Naive thymus-derived CD8-positive, alpha-beta T cell (primary cell): ENCODE results near the gene WFDC1. TPM values are rescaled to one million over a fixed set of nuclear protein-coding genes. Genes with fewer than 3 reads are reported as not detected.

Experiments used
- ATAC-seq, 2 donors: fragments of 150-1000 bp; cut with Tn5 transposase in 1 of 2; sonication (Bioruptor Pico), chemical (Tn5 transposase) in 1 of 2; 1 replicate in 1 of 2; 2 replicates in 1 of 2; pipeline ENCODE4 v1.10.0; 2021; ENCODE audit warnings: mild to moderate bottlenecking in 2 of 2, moderate library complexity in 2 of 2
- POLR2A ChIA-PET: fragments of 350-600 bp; sonication (Branson Sonifier 250); formaldehyde crosslinking; loops from one replicate; lab custom pipeline; 2021; ENCODE audit warnings: antibody characterized with exemption; lab: Charles Lee
- DNase-seq, 10 donors: peaks; one replicate each; pipeline versions ENCODE4 v3.0.0 to v3.0.0-alpha.2; 2020 to 2022
- H3K27ac Mint-ChIP-seq, 10 donors: one replicate each; pipeline ENCODE4 v1.8.0; 2020 to 2022; ENCODE audit warnings: mild to moderate bottlenecking in 10 of 10, mixed read lengths in 10 of 10, moderate library complexity in 4 of 10, inconsistent platforms in 1 of 10
- H3K27me3 Mint-ChIP-seq, 5 donors: one replicate each; pipeline ENCODE4 v1.8.0; 2021 to 2022; ENCODE audit warnings: mixed read lengths in 5 of 5
- H3K36me3 Mint-ChIP-seq, 3 donors: one replicate each; pipeline ENCODE4 v1.8.0; 2020 to 2022; ENCODE audit warnings: mixed read lengths in 3 of 3, mild to moderate bottlenecking in 2 of 3, inconsistent platforms in 1 of 3
- H3K4me1 Mint-ChIP-seq, 4 donors: one replicate each; pipeline ENCODE4 v1.8.0; 2021 to 2022; ENCODE audit warnings: mixed read lengths in 4 of 4
- H3K4me3 Mint-ChIP-seq, 10 donors: one replicate each; pipeline ENCODE4 v1.8.0; 2020 to 2022; ENCODE audit warnings: mild to moderate bottlenecking in 10 of 10, mixed read lengths in 10 of 10, moderate library complexity in 6 of 10, inconsistent platforms in 1 of 10
- H3K9me3 Mint-ChIP-seq, 9 donors: one replicate each; pipeline ENCODE4 v1.8.0; 2020 to 2022; ENCODE audit warnings: mixed read lengths in 9 of 9, mild to moderate bottlenecking in 3 of 9, inconsistent platforms in 1 of 9, moderate library complexity in 1 of 9
- polyA plus RNA-seq, 3 donors: library from polyadenylated mRNA; unstranded; fragments of 300-500 nt; fragmentation: Illumina TruSeq; gene quantifications; one replicate each; pipeline ENCODE4 v1.2.3, GENCODE V29; 2021
- total RNA-seq, 8 experiments: library from RNA in 2 of 8; stranded (reverse) in 2 of 8; gene quantifications; one replicate each; pipeline ENCODE4 v1.2.3 and lab custom pipeline; 2021 to 2026

The WFDC1 gene
- total RNA-seq (not detected), polyA plus RNA-seq (not detected), total RNA-seq (lab: John Stamatoyannopoulos, UW) (0 to 0.09 (median 0) reads per million in 6 experiments)

GRCh38 chr16:84294531-84295142 lies at the start of gene WFDC1:
Gene WFDC1, plus strand, starts transcription at chr16:84294878. Its CDS starts 94 bp downstream, at chr16:84294972.
- no peak for DNase-seq
- peak within 1 kb of the TSS; percentile 30 to 76 (median 69) for H3K4me3 Mint-ChIP-seq

GRCh38 chr16:84245956-84246678 lies 48.6 kb upstream of the WFDC1 start:
- no peak for ATAC-seq
- POLR2A ChIA-PET = no interaction called here
- H3K36me3 Mint-ChIP-seq = peaks cover 0 to 12% (median 0%) of the 10 kb centered on the region in 3 donors

More at GRCh38 chr16:84294531-84295142, at the start of gene WFDC1:
- peaks cover 0 to 4% (median 0%) of the 10 kb centered on the region in 3 donors for H3K36me3 Mint-ChIP-seq
- peak within 1 kb of the TSS in 1 of 10 donors; percentile 60 for H3K27ac Mint-ChIP-seq
- peak in 1 of 2 donors; percentile 50 for ATAC-seq
- POLR2A ChIA-PET = no interaction called here
- peaks cover 28 to 64% (median 40%) of the 10 kb centered on the region in 5 donors for H3K27me3 Mint-ChIP-seq
- H3K9me3 Mint-ChIP-seq = peaks cover 0 to 2% (median 0%) of the 10 kb centered on the region in 9 donors
- H3K4me1 Mint-ChIP-seq = peaks cover 7 to 28% (median 19%) of the 10 kb centered on the region in 4 donors

GRCh38 chr16:84246679-84247077 lies 48.0 kb upstream of the WFDC1 start:
- no peak overlapping the region for H3K27ac Mint-ChIP-seq
- peaks cover 10 to 33% (median 18%) of the 10 kb centered on the region in 5 donors for H3K27me3 Mint-ChIP-seq
- no peak overlapping the region for H3K4me3 Mint-ChIP-seq
- ATAC-seq (no peak), DNase-seq (no peak)
- H3K36me3 Mint-ChIP-seq = peaks cover 0 to 12% (median 0%) of the 10 kb centered on the region in 3 donors
- peaks cover 0 to 3% (median under 1%) of the 10 kb centered on the region in 4 donors for H3K4me1 Mint-ChIP-seq
- peaks cover 0 to 9% (median 0%) of the 10 kb centered on the region in 9 donors for H3K9me3 Mint-ChIP-seq
- POLR2A ChIA-PET = no interaction called here

More at GRCh38 chr16:84245956-84246678, 48.6 kb upstream of the WFDC1 start:
- DNase-seq = no peak
- Mint-ChIP-seq H3K27ac (no peak overlapping the region), H3K4me1 (peaks cover 0 to 3% (median 0%) of the 10 kb centered on the region in 4 donors), H3K27me3 (peaks cover 11 to 33% (median 16%) of the 10 kb centered on the region in 5 donors), H3K4me3 (no peak overlapping the region), H3K9me3 (peaks cover 0 to 9% (median 0%) of the 10 kb centered on the region in 9 donors)

- H3K4me3 Mint-ChIP-seq = no peak overlapping the region
- no peak for DNase-seq
- H3K27ac Mint-ChIP-seq = no peak overlapping the region
- H3K36me3 Mint-ChIP-seq = peaks cover 0 to 12% (median 0%) of the 10 kb centered on the region in 3 donors
- H3K4me1 Mint-ChIP-seq = peaks cover 0 to 4% (median 1%) of the 10 kb centered on the region in 4 donors
- ATAC-seq = no peak
- POLR2A ChIA-PET = no interaction called here
- peaks cover 9 to 37% (median 23%) of the 10 kb centered on the region in 5 donors for H3K27me3 Mint-ChIP-seq
- peaks cover 0 to 9% (median 0%) of the 10 kb centered on the region in 9 donors for H3K9me3 Mint-ChIP-seq
These were observed 47.3 kb upstream of the WFDC1 start for GRCh38 chr16:84247331-84247730.

GRCh38 chr16:84247844-84248243 lies 46.8 kb upstream of the WFDC1 start:
- Mint-ChIP-seq H3K9me3 (peaks cover 0 to 9% (median 0%) of the 10 kb centered on the region in 9 donors), H3K4me3 (no peak overlapping the region), H3K27me3 (peaks cover 9 to 41% (median 26%) of the 10 kb centered on the region in 5 donors), H3K36me3 (peaks cover 0 to 12% (median 0%) of the 10 kb centered on the region in 3 donors), H3K4me1 (peaks cover 0 to 4% (median 1%) of the 10 kb centered on the region in 4 donors), H3K27ac (no peak overlapping the region)
- POLR2A ChIA-PET = no interaction called here
- DNase-seq (no peak), ATAC-seq (no peak)

- Mint-ChIP-seq H3K9me3 (peaks cover 0 to 6% (median 0%) of the 10 kb centered on the region in 9 donors), H3K27me3 (peaks cover 14 to 50% (median 27%) of the 10 kb centered on the region in 5 donors), H3K36me3 (no peaks in the 10 kb centered on the region), H3K27ac (no peak overlapping the region), H3K4me1 (peaks cover 0 to 4% (median 0%) of the 10 kb centered on the region in 4 donors), H3K4me3 (no peak overlapping the region)
- DNase-seq = no peak
- POLR2A ChIA-PET = no interaction called here
- ATAC-seq = no peak
These were observed 42.5 kb upstream of the WFDC1 start for GRCh38 chr16:84252184-84252583.

- ATAC-seq = no peak
- no peak overlapping the region for H3K4me3 Mint-ChIP-seq
- H3K27me3 Mint-ChIP-seq = peaks cover 16 to 54% (median 29%) of the 10 kb centered on the region in 5 donors
- peaks cover 0 to 4% (median 0%) of the 10 kb centered on the region in 4 donors for H3K4me1 Mint-ChIP-seq
- H3K36me3 Mint-ChIP-seq = no peaks in the 10 kb centered on the region
- no peak for DNase-seq
- POLR2A ChIA-PET = no interaction called here
- H3K27ac Mint-ChIP-seq = no peak overlapping the region
- peaks cover 0 to 6% (median 0%) of the 10 kb centered on the region in 9 donors for H3K9me3 Mint-ChIP-seq
These were observed 41.5 kb upstream of the WFDC1 start for GRCh38 chr16:84253173-84253572.

- H3K27me3 Mint-ChIP-seq = peaks cover 17 to 63% (median 31%) of the 10 kb centered on the region in 5 donors
- H3K4me3 Mint-ChIP-seq = no peak overlapping the region
- peaks cover 0 to 6% (median 0%) of the 10 kb centered on the region in 9 donors for H3K9me3 Mint-ChIP-seq
- ATAC-seq (no peak), DNase-seq (no peak)
- POLR2A ChIA-PET = no interaction called here
- H3K27ac Mint-ChIP-seq = no peak overlapping the region
- peaks cover 0 to 4% (median 0%) of the 10 kb centered on the region in 4 donors for H3K4me1 Mint-ChIP-seq
- no peaks in the 10 kb centered on the region for H3K36me3 Mint-ChIP-seq
These were observed 40.6 kb upstream of the WFDC1 start for GRCh38 chr16:84254062-84254461.

- Mint-ChIP-seq H3K4me3 (no peak overlapping the region), H3K27me3 (peaks cover 17 to 66% (median 27%) of the 10 kb centered on the region in 5 donors), H3K4me1 (peaks cover 0 to 4% (median 0%) of the 10 kb centered on the region in 4 donors), H3K9me3 (peaks cover 0 to 6% (median 0%) of the 10 kb centered on the region in 9 donors), H3K36me3 (no peaks in the 10 kb centered on the region), H3K27ac (no peak overlapping the region)
- POLR2A ChIA-PET = no interaction called here
- no peak for ATAC-seq
- no peak for DNase-seq
These were observed 39.4 kb upstream of the WFDC1 start for GRCh38 chr16:84255050-84255810.

- H3K9me3 Mint-ChIP-seq = peaks cover 0 to 10% (median 2%) of the 10 kb centered on the region in 9 donors
- no peak overlapping the region for H3K27ac Mint-ChIP-seq
- peaks cover 15 to 57% (median 19%) of the 10 kb centered on the region in 5 donors for H3K27me3 Mint-ChIP-seq
- H3K36me3 Mint-ChIP-seq = no peaks in the 10 kb centered on the region
- H3K4me1 Mint-ChIP-seq = no peaks in the 10 kb centered on the region
- POLR2A ChIA-PET = no interaction called here
- H3K4me3 Mint-ChIP-seq = no peak overlapping the region
- DNase-seq (no peak), ATAC-seq (no peak)
These were observed 36.4 kb upstream of the WFDC1 start for GRCh38 chr16:84258266-84258665.

GRCh38 chr16:84259691-84260090 lies 35.0 kb upstream of the WFDC1 start:
- Mint-ChIP-seq H3K4me1 (no peaks in the 10 kb centered on the region), H3K4me3 (no peak overlapping the region), H3K27me3 (peaks cover 12 to 63% (median 27%) of the 10 kb centered on the region in 5 donors), H3K27ac (no peak overlapping the region), H3K36me3 (peaks cover 0 to 1% (median 0%) of the 10 kb centered on the region in 3 donors), H3K9me3 (peaks cover 0 to 10% (median 0%) of the 10 kb centered on the region in 9 donors)
- ATAC-seq = no peak
- POLR2A ChIA-PET = no interaction called here
- DNase-seq = no peak
